Liver (tissue), 3 donors: Measurements from ENCODE around the gene TRPM2.

Source experiments
- ATF3 ChIP-seq: IDR thresholded peaks from 2 replicates; pipeline ENCODE4 v1.6.1; 2016; ENCODE audit warnings: antibody characterized with exemption
- CTCF ChIP-seq: fragments of 150-350 bp; IDR thresholded peaks from 2 replicates; pipeline ENCODE4 v1.5.1; 2017; ENCODE audit warnings: improper control_type of control experiment, low read depth, low read length; ENCODE audit not compliant: missing input control
- EGR1 ChIP-seq, 2 donors: IDR thresholded peaks; 2 replicates each; pipeline ENCODE4 v1.6.1; 2016 to 2018; ENCODE audit warnings: antibody characterized with exemption in 2 of 2, low read depth in 2 of 2
- FOXA1 ChIP-seq: IDR thresholded peaks from 2 replicates; pipeline ENCODE4 v1.6.1; 2016; ENCODE audit warnings: antibody characterized with exemption
- GABPA ChIP-seq, 2 donors: IDR thresholded peaks in 1 of 2; conservative IDR thresholded peaks in 1 of 2; 2 replicates each; pipeline ENCODE4 v1.6.1; 2016; ENCODE audit warnings: antibody characterized with exemption in 2 of 2, mild to moderate bottlenecking in 1 of 2, moderate library complexity in 1 of 2
- HNF4A ChIP-seq, 2 donors: conservative IDR thresholded peaks; 2 replicates each; pipeline ENCODE4 v1.6.1; 2016; ENCODE audit warnings: antibody characterized with exemption in 2 of 2, mild to moderate bottlenecking in 2 of 2
- JUND ChIP-seq, 2 donors: IDR thresholded peaks; 2 replicates each; pipeline ENCODE4 v1.6.1; 2016; ENCODE audit warnings: antibody characterized with exemption in 2 of 2
- MAX ChIP-seq: IDR thresholded peaks from 2 replicates; pipeline ENCODE4 v1.6.1; 2016; ENCODE audit warnings: antibody characterized with exemption
- RAD21 ChIP-seq, 2 donors: IDR thresholded peaks; 2 replicates each; pipeline ENCODE4 v1.6.1; 2016; ENCODE audit warnings: antibody characterized with exemption in 2 of 2, mild to moderate bottlenecking in 2 of 2
- REST ChIP-seq: IDR thresholded peaks from 2 replicates; pipeline ENCODE4 v1.6.1; 2016; ENCODE audit warnings: antibody characterized with exemption, mild to moderate bottlenecking
- SP1 ChIP-seq: IDR thresholded peaks from 2 replicates; pipeline ENCODE4 v1.6.1; 2018; ENCODE audit warnings: antibody characterized with exemption, mild to moderate bottlenecking
- TAF1 ChIP-seq: conservative IDR thresholded peaks from 2 replicates; pipeline ENCODE4 v1.6.1; 2016; ENCODE audit warnings: antibody characterized with exemption, mild to moderate bottlenecking
- YY1 ChIP-seq: IDR thresholded peaks from 2 replicates; pipeline ENCODE4 v1.6.1; 2016; ENCODE audit warnings: antibody characterized with exemption, mild to moderate bottlenecking
- ZBTB33 ChIP-seq: IDR thresholded peaks from 2 replicates; pipeline ENCODE4 v1.6.1; 2016; ENCODE audit warnings: antibody characterized with exemption
- donor health status: healthy.
- donor health status: healthy.

GRCh38 chr21:44368711-44369446 lies 15.5 kb downstream of the TRPM2 start:
- TF ChIP-seq REST: no peak
- TF ChIP-seq CTCF: no peak
- TF ChIP-seq HNF4A (conservative IDR thresholded peaks at IDR 0.05): no peak
- no peak for TF ChIP-seq ZBTB33
- no peak for TF ChIP-seq EGR1 (IDR thresholded peaks at IDR 0.05; ENCODE audit: low read depth in 2 of 2)
- TF ChIP-seq GABPA (IDR thresholded peaks at IDR 0.05 in 1 of 2, conservative IDR thresholded peaks at IDR 0.05 in 1 of 2): no peak
- no peak for TF ChIP-seq MAX
- TF ChIP-seq TAF1: no peak
- no peak for TF ChIP-seq ATF3
- no peak for TF ChIP-seq FOXA1
- no peak for TF ChIP-seq JUND (IDR thresholded peaks at IDR 0.05)
- TF ChIP-seq RAD21 (IDR thresholded peaks at IDR 0.05): no peak
- TF ChIP-seq YY1: no peak
- TF ChIP-seq SP1: no peak
